Measurements from ENCODE around the gene TRAFD1. TPM values are rescaled to one million over a fixed set of nuclear protein-coding genes. Genes with fewer than 3 reads are reported as not detected.

The TRAFD1 gene
- total and polyA plus RNA-seq, 2 of the 8 experiments (the other 6 are each of a cell fraction or from before 2014, with no cell fraction given): 18.1 to 33.1 TPM

GRCh38 chr12:112167718-112168525, 42.6 kb downstream of the TRAFD1 start:
- no peak overlapping the region for H2BK5ac ChIP-seq (ENCODE audit: low read depth, low read length)
- no peak overlapping the region for H4K91ac ChIP-seq (replicated peaks; ENCODE audit: insufficient read length, low read length)
- no peak overlapping the region for H3K4me2 ChIP-seq (ENCODE audit: insufficient read depth in 1 of 2, low read depth in 2 of 2, low read length in 2 of 2)
- H3K36me3 ChIP-seq (ENCODE audit: control insufficient read depth in 2 of 4, insufficient read depth in 4 of 4, low read length in 3 of 4): no peaks in the 10 kb centered on the region; a peak in 2 of 8 replicates
- H4K5ac ChIP-seq (ENCODE audit: insufficient read length, low read depth, low read length): no peak overlapping the region
- H3K23ac ChIP-seq (ENCODE audit: insufficient read length): no peak overlapping the region
- no peak overlapping the region for H3K27ac ChIP-seq (ENCODE audit: low read depth, low read length)
- ChIA-PET CTCF (ENCODE audit: partially characterized antibody) (interaction anchor here (0.6 to 1.3 kb wide), 6 partner anchors 9 to 522 kb away, joined by 3 to 4 read pairs (median 3); no protein-coding TSS in a partner anchor), POLR2A (ENCODE audit: partially characterized antibody) (interaction anchor here (1.5 kb wide), 1 partner anchor 8 kb away, joined by 3 read pairs; no protein-coding TSS in a partner anchor)
- no peaks in the 10 kb centered on the region for H3K23me2 ChIP-seq (ENCODE audit: low read depth, low read length)
- H2BK15ac ChIP-seq (ENCODE audit: low read length): no peak overlapping the region
- no peak overlapping the region for H2AFZ ChIP-seq (ENCODE audit: low read length)
- no peak for FAIRE-seq
- H3K9ac ChIP-seq (replicated peaks in 1 of 4; ENCODE audit: extremely low read depth in 1 of 4, low read depth in 3 of 4, low read length in 3 of 4): no peak overlapping the region
- TF ChIP-seq ATF3 (IDR thresholded peaks at IDR 0.05; ENCODE audit: insufficient read depth, low read depth, low read length) (no peak), TAF1 (IDR thresholded peaks at IDR 0.05; ENCODE audit: low read depth, low read length) (no peak), NANOG (IDR thresholded peaks at IDR 0.05; ENCODE audit: insufficient read depth, low read depth, low read length, poor library complexity, severe bottlenecking) (no peak), CBX5 (IDR thresholded peaks at IDR 0.05; ENCODE audit: low read depth, low read length) (no peak), EP300 (IDR thresholded peaks at IDR 0.05; ENCODE audit: borderline replicate concordance in 1 of 2, low read depth in 2 of 2, low read length in 2 of 2) (no peak), EZH2 (IDR thresholded peaks at IDR 0.05; ENCODE audit: low read depth, low read length, severe bottlenecking) (no peak), SRF (IDR thresholded peaks at IDR 0.05; ENCODE audit: low read depth, low read length) (no peak), BRCA1 (IDR thresholded peaks at IDR 0.05; ENCODE audit: low read depth, low read length) (no peak), SIRT6 (IDR thresholded peaks at IDR 0.05; ENCODE audit: low read length) (no peak), RXRA (IDR thresholded peaks at IDR 0.05; ENCODE audit: insufficient read depth, low read depth, low read length) (no peak)
- 91% methylated on average over 32 of the region's 32 CpGs; no CpG with 5 or more reads in 1 of the 2 experiments for WGBS, 2 experiments (ENCODE audit: extremely low coverage in 1 of 2, insufficient coverage in 1 of 2, insufficient read length in 1 of 2, insufficient replicate concordance in 2 of 2, low coverage in 1 of 2, low lambda C conversion rate in 2 of 2, missing lambda C conversion rate in 1 of 2)
- no peak overlapping the region for H3K56ac ChIP-seq (replicated peaks; ENCODE audit: insufficient read length, low read depth, low read length)
- no peaks in the 10 kb centered on the region for H3K27me3 ChIP-seq (replicated peaks in 1 of 4; ENCODE audit: control insufficient read depth in 3 of 4, extremely low read depth in 1 of 4, insufficient read depth in 3 of 4, low read length in 3 of 4)
- no peak overlapping the region for H2BK20ac ChIP-seq (ENCODE audit: low read length)
- H2AK5ac ChIP-seq (ENCODE audit: low read depth, low read length): no peak overlapping the region
- H4K8ac ChIP-seq (ENCODE audit: extremely low read depth, insufficient read depth, low read length): peak overlapping the region; percentile 60
- H2BK12ac ChIP-seq (ENCODE audit: low read depth, low read length): no peak overlapping the region
- no peaks in the 10 kb centered on the region for H3K79me2 ChIP-seq (ENCODE audit: control insufficient read depth in 1 of 2, insufficient read depth in 2 of 2, low read length in 2 of 2)
- no peaks in the 10 kb centered on the region; a peak in 1 of 7 replicates for H3K4me1 ChIP-seq (replicated peaks in 1 of 4; ENCODE audit: control insufficient read depth in 3 of 4, insufficient read depth in 4 of 4, low read length in 3 of 4)
- H2BK120ac ChIP-seq (replicated peaks; ENCODE audit: low read depth, low read length): no peak overlapping the region
- no peaks in the 10 kb centered on the region for H3K9me3 ChIP-seq (ENCODE audit: insufficient read depth in 2 of 2, low read depth in 1 of 2, low read length in 1 of 2)
- H3K79me1 ChIP-seq (ENCODE audit: low read depth, low read length): no peaks in the 10 kb centered on the region; the same call in 1 of the 2 replicates
- peak overlapping the region; percentile 7; the same call in 1 of the 2 replicates for H3K18ac ChIP-seq (ENCODE audit: extremely low read depth, low read length)
- H3K4ac ChIP-seq (replicated peaks; ENCODE audit: insufficient read length, low read depth, low read length): no peak overlapping the region
- H3K4me3 ChIP-seq (ENCODE audit: extremely low read depth in 1 of 4, insufficient read depth in 2 of 4, low read depth in 3 of 4, low read length in 4 of 4): no peak overlapping the region
- H4K20me1 ChIP-seq (replicated peaks in 1 of 2; ENCODE audit: control insufficient read depth in 1 of 2, insufficient read depth in 2 of 2, low read length in 2 of 2): no peaks in the 10 kb centered on the region
- no peak overlapping the region for H3K14ac ChIP-seq (ENCODE audit: insufficient read length)
- DNase-seq (ENCODE audit: low read depth in 1 of 2, low spot score in 2 of 2): no peak

Measured in H1 (cell line).